ENCODE data around the gene ZNF816. TPM values are rescaled to one million over a fixed set of nuclear protein-coding genes. Genes with fewer than 3 reads are reported as not detected.

Gene ZNF816
- total RNA-seq, 1 experiment from 2014 or later: 15.3 TPM

DNA sequence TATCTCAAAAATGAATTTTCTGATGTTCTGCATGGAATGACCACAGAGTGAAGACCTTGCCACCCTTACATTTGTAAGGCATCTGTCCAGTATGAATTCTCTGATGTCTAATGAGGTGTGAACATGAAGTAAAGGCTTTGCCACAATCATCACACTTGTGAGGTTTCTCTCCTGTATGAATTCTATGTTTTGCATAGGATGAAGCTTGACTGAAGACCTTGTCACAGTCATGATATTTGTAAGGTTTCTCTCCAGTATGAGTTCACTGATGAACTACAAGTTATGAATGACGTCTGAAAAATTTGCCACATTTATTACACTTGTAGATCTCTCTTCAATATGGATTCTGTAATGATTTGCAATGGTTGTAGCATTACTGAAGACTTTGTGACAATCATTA is 13.3 kb downstream of the ZNF816 start:
- Mint-ChIP-seq H3K4me1 (peaks cover 22% of the 10 kb centered on the region), H3K4me3 (no peak overlapping the region), H3K9me3 (peaks cover 40% of the 10 kb centered on the region), H3K27ac (no peak overlapping the region), H3K27me3 (ENCODE audit: low read depth) (no peaks in the 10 kb centered on the region; the same call in 1 of the 2 replicates), H3K36me3 (peaks cover 54% of the 10 kb centered on the region)
- ChIA-PET POLR2A (no interaction called here), CTCF (no interaction called here)
- no peak for ATAC-seq
- no peak for DNase-seq (ENCODE audit: low spot score)
- TF ChIP-seq IRF2 (CRISPR knock-in tag; IDR thresholded peaks at IDR 0.05; ENCODE audit: borderline replicate concordance, low read depth) (no peak), ZBTB21 (CRISPR knock-in tag; IDR thresholded peaks at IDR 0.05; ENCODE audit: borderline replicate concordance) (no peak), NR1H2 (CRISPR knock-in tag; IDR thresholded peaks at IDR 0.05) (no peak), PRDM15 (CRISPR knock-in tag; IDR thresholded peaks at IDR 0.05) (no peak), GABPB1 (CRISPR knock-in tag; IDR thresholded peaks at IDR 0.05) (no peak)

DNA sequence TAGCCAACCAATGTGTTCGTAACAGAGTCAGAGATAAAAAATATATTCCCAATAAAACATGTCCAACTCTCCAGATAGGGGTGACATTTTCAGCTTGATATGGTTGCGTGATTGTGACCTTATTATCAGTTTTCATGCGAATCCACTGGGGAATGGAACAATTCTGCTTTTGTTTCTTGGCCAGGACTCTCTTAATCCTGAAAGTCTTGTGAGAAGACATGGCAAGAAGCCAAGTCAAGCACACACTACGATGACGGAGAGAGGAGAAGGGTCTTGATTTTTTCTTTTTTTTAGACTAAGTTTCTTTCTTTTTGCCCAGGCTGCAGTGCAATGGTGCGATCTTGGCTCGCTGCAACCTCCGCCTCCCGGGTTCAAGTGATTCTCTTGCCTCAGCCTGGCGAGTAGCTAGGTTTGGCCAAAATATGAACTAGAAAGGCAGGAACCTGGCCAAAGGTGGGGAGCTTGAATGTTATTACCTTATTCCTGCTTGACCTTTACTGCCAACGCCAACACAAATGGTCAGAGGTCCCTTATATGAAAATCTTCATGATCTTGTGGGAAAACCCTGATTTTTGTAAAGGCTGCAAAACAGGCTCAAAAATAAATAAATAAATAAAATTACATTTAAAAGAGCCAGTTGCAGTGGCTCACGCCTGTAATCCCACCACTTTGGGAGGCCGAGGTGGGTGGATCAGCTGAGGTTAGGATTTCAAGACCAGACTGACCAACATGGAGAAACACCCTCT is 14.5 kb downstream of the ZNF816 start:
- no peak for DNase-seq (ENCODE audit: low spot score)
- H3K36me3 Mint-ChIP-seq: peaks cover 50% of the 10 kb centered on the region
- ChIA-PET POLR2A (interaction anchor here (0.7 kb wide), 1 partner anchor 9 kb away, joined by 3 read pairs; no protein-coding TSS in a partner anchor), CTCF (no interaction called here)
- TF ChIP-seq, protein P1, sequence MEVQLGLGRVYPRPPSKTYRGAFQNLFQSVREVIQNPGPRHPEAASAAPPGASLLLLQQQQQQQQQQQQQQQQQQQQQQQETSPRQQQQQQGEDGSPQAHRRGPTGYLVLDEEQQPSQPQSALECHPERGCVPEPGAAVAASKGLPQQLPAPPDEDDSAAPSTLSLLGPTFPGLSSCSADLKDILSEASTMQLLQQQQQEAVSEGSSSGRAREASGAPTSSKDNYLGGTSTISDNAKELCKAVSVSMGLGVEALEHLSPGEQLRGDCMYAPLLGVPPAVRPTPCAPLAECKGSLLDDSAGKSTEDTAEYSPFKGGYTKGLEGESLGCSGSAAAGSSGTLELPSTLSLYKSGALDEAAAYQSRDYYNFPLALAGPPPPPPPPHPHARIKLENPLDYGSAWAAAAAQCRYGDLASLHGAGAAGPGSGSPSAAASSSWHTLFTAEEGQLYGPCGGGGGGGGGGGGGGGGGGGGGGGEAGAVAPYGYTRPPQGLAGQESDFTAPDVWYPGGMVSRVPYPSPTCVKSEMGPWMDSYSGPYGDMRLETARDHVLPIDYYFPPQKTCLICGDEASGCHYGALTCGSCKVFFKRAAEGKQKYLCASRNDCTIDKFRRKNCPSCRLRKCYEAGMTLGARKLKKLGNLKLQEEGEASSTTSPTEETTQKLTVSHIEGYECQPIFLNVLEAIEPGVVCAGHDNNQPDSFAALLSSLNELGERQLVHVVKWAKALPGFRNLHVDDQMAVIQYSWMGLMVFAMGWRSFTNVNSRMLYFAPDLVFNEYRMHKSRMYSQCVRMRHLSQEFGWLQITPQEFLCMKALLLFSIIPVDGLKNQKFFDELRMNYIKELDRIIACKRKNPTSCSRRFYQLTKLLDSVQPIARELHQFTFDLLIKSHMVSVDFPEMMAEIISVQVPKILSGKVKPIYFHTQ (CRISPR knock-in tag; IDR thresholded peaks at IDR 0.05): no peak
- TF ChIP-seq, protein P2, sequence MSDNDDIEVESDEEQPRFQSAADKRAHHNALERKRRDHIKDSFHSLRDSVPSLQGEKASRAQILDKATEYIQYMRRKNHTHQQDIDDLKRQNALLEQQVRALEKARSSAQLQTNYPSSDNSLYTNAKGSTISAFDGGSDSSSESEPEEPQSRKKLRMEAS (CRISPR knock-in tag; IDR thresholded peaks at IDR 0.05): no peak
- TF ChIP-seq GABPB1 (CRISPR knock-in tag; IDR thresholded peaks at IDR 0.05) (no peak), ZNF232 (CRISPR knock-in tag; IDR thresholded peaks at IDR 0.05) (no peak), HMGA2 (CRISPR knock-in tag; IDR thresholded peaks at IDR 0.05) (no peak), MLX (CRISPR knock-in tag; IDR thresholded peaks at IDR 0.05) (no peak), ZNF219 (CRISPR knock-in tag; IDR thresholded peaks at IDR 0.05; ENCODE audit: borderline replicate concordance) (no peak), KAT7 (CRISPR knock-in tag; IDR thresholded peaks at IDR 0.05; ENCODE audit: borderline replicate concordance) (no peak), SMAD3 (CRISPR knock-in tag; IDR thresholded peaks at IDR 0.05; ENCODE audit: borderline replicate concordance) (no peak), PRDM15 (CRISPR knock-in tag; IDR thresholded peaks at IDR 0.05) (no peak), EMX1 (CRISPR knock-in tag; IDR thresholded peaks at IDR 0.05) (no peak), MXD4 (CRISPR knock-in tag; IDR thresholded peaks at IDR 0.05; ENCODE audit: borderline replicate concordance) (no peak), E2F4 (CRISPR knock-in tag; IDR thresholded peaks at IDR 0.05; ENCODE audit: borderline replicate concordance, low read depth) (no peak), GTF2I (CRISPR knock-in tag; conservative IDR thresholded peaks at IDR 0.05) (no peak)
- TF ChIP-seq, protein P3, sequence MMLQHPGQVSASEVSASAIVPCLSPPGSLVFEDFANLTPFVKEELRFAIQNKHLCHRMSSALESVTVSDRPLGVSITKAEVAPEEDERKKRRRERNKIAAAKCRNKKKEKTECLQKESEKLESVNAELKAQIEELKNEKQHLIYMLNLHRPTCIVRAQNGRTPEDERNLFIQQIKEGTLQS (CRISPR knock-in tag; conservative IDR thresholded peaks at IDR 0.05): no peak
- H3K27ac Mint-ChIP-seq: no peak overlapping the region
- H3K27me3 Mint-ChIP-seq (ENCODE audit: low read depth): no peaks in the 10 kb centered on the region; the same call in 1 of the 2 replicates
- no peak overlapping the region for H3K4me3 Mint-ChIP-seq
- H3K4me1 Mint-ChIP-seq: peaks cover 34% of the 10 kb centered on the region
- peaks cover 40% of the 10 kb centered on the region for H3K9me3 Mint-ChIP-seq
- no peak for ATAC-seq

Data from WTC11 (cell line).